Ramos (cell line): Measurements from ENCODE around the gene MYH11.
"Not testable (repeated sequence)": the region's sequence is repeated elsewhere in the genome, so short reads cannot be mapped to it uniquely, and the experiment has no call there.

Experiments
- in situ Hi-C: fragments of 300-500 bp; cut with MboI; formaldehyde crosslinking; loops from one replicate; pipeline ENCODE4 v1.14.3; 2022; ENCODE audit warnings: low sequenced_read_pairs; ENCODE audit not compliant: unreplicated experiment

MYH11 gene

GRCh38 chr16:15847611-15848175 lies 9.1 kb downstream of the MYH11 start:
- in situ Hi-C loops, result no loop called here

GRCh38 chr16:15846510-15846909 lies 10.3 kb downstream of the MYH11 start:
- in situ Hi-C loops, result no loop called here

DNA sequence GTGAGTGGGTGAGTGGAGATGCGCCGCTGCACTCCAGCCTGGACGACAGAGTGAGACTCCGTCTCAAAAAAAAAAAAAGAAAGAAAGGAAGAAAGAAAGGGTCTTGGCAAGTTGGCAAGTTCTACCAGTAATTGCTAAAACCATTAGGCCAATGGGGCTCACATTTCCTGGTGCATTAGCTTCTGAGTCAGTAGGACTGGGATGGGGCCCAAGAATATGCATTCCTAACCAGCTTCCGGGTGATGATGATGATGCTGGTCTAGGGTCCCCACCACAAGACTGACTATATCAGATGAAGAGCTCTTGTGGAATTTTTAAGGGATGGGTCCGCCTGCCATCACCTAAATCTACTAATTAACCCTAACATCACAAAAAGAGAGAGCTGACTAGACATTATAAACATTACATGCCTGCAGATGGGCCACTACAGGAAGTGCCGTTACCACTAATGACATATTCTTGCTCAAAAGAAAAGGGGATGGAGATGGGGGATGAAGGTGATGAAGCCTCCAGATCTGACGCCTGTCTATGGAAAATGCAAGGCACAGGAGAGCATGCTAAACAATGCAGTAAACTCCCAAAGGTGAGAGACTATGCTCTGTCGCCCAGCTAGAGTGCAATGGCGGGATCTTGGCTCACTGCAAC lies 13.1 kb downstream of the MYH11 start:
- in situ Hi-C loops, result no loop called here

DNA sequence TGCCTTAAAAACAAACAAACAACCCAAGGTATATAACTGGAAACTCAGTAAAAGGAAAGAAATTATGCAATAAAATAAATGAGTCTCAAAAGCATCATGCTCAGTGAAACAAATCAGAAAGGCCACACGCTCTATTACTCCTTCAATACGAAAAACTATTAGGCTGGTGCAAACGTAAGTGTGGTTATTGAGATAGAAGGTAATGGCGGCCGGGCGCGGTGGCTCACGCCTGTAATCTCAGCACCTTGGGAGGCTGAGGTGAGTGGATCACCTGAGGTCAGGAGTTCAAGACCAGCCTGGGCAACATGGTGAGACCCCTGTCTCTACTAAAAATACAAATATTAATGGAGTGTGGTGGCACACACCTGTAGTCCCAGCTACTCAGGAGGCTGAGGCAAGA lies 17.6 kb downstream of the MYH11 start:
- in situ Hi-C loops, result not testable (repeated sequence)

DNA sequence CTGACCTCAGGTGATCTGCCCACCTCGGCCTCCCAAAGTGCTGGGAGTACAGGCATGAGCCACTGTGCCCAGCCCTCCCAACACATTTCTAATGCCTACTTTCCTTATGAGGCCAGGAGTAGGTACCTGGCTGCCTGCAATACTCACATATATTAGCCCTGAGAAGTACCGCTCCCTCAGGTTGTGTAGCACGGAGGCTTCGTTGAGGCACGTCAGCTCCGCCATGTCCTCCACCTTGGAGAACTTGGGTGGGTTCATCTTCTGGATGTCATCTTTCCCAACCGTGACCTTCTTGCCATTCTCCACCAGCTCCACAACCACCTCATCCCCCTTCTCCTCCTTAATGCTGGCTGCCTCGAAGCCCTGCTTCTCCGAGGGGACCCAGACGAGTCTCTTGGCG lies 19.1 kb downstream of the MYH11 start:
- in situ Hi-C loops, result no loop called here

DNA sequence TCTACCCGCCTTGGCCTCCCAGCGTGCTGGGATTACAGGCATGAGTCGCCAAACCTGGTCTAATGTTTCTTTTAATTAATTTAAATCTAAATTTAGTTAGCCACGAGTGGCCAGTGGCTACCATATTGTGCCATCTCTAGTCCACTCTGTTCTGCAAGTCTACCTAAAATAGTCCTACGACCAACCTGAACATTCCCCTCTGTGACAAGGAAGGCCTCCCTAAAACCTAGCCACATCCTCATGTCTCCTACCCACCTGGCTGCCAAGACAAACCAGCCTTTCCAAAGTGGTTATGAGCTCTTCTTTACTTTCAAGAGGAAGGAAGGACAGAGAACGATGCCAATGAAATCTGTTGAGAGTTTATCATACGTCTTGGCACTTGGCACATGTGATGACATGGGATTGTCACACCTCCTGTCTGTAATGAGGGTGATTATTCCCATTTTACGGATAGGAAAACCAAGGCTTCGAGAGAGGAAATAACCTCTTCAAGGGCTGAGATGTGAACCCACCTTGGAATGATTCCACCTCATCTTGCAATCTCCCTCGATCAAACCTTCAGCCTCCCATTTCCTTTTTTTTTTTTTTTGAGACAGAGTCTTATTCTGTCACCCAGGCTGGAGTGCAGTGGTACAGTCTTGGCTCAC lies 19.7 kb downstream of the MYH11 start:
- in situ Hi-C loops, result no loop called here

- in situ Hi-C loops, result no loop called here
Measured at GRCh38 chr16:15836074-15836473, 20.8 kb downstream of the MYH11 start.

GRCh38 chr16:15835136-15835878 lies 21.5 kb downstream of the MYH11 start:
- in situ Hi-C loops, result no loop called here

GRCh38 chr16:15834502-15834901 lies 22.3 kb downstream of the MYH11 start:
- in situ Hi-C loops, result no loop called here

DNA sequence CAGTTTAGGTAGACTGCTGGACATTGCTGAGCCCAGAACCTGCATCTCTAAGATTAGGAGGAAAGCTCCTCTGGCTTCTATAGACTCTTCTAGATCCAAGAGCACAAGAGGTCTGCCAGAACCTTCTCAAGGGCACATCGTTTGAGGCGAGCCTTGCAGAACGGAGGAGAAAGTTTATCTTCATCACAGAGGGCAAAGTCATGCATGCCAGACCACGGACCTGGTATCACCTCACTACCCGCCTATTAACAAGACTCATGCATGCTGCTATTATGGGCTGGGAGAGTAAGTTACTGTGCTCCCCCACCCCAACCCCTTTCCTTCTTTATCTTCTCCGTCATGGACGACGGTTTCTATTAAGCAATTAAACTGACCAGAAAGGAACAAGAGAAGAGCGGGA lies 23.3 kb downstream of the MYH11 start:
- in situ Hi-C loops, result no loop called here

DNA sequence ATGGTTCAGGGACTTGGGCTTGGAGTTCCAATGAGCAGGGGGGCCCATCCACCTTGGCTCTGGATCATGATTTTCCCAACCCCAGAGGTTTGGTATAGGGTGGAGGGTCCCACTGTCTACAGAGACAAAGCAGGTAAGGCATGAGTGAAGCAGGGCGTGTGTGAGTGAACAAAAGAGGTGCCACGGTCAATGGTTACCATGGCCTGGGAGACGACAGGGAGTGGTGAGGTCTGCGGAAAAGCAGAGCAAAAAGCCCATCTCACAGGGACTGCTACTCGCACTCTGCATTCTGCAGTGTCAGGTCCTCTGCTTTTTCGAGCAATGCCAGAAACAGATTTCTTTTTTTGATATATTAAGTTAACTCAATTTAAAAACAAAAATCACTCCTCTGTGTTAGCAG lies 24.6 kb downstream of the MYH11 start:
- in situ Hi-C loops, result no loop called here

DNA sequence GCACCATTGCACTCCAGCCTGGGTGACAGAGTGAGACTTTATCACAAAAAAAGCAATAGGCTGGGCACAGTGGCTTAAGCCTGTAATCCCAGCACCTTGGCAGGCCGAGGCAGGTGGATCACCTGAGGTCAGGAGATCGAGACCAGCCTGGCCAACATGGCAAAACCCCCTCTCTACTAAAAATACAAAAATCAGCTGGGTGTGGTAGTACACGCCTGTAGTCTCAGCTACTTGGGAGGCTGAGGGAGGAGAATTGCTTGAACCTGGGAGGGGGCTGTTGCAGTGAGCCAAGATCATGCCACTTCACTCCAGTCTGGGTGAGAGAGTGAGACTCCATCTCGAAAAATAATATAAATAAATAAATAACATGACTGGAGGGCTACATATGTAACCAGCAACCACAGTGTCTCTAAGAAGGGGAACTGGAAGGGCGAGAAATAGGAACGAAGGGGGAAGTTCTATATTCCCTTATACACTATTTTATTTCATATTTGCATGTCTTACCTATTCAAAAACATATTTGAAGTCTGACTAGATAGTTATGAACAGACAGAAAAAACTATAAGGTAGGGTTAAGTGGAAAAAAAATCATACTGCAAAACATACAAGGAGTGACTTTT lies 25.9 kb downstream of the MYH11 start:
- in situ Hi-C loops, result no loop called here

DNA sequence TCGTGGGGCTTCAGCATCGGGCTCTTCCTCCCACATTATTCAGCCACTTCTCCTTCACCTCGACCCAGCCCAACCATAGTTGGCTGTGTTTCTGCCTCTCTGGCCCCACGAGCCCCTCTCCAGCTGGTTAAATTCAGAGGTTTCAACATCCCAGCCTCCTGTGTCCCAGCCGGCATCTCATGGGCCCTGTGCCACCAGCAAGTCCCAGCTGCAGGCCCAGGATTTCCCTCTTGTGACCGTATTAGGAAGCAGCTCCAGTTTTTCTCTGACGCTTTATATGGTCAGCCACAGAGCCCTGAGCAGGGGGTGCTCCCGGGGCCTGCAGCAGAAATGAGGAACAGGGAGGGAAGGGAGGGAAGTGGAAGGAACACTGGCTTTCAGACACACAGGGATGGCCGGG lies 27.4 kb downstream of the MYH11 start:
- in situ Hi-C loops, result no loop called here

- in situ Hi-C loops, result no loop called here
Measured at GRCh38 chr16:15827709-15828343, 29.0 kb downstream of the MYH11 start.

DNA sequence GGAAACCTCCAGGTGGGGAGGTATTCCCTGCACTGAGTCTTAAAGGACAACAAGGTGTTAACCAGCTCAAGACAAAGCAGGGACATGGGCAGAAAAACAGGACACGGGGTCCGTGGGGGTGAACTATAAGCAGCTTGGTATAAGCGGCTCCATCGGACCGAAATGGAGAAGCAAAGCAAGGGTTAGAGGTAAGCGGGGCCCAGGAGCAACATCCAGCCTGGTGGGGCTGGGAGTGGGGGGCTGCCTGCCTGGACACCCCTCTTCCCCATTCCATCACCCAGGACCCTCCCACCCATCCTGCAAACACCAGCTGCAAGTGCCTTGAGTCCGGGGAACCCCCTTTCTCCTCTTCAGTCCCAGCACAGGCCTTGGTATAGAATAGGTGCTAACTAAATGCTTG lies 29.5 kb downstream of the MYH11 start:
- in situ Hi-C loops, result no loop called here

- in situ Hi-C loops, result no loop called here
Measured at GRCh38 chr16:15825750-15826305, 31.0 kb downstream of the MYH11 start.

DNA sequence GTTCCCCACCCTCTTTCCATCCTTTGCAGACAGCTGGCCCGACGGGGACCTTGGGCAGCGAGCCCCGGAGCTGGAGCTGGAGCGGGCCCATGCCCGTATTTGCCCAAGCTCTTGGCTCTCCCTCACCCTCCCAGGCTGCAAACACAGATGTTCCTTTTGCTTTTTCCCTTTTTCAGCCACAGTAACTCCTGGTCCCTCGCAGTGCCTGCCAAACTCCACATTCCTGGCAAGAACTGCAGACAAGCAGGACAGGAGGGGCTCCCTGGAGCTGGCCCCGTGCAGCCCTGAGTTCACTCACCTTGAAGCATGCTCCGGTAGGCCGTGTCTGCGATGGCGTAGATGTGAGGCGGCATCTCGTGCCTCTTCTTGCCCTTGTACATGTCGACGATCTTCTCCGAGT lies 33.9 kb downstream of the MYH11 start:
- in situ Hi-C loops, result no loop called here

DNA sequence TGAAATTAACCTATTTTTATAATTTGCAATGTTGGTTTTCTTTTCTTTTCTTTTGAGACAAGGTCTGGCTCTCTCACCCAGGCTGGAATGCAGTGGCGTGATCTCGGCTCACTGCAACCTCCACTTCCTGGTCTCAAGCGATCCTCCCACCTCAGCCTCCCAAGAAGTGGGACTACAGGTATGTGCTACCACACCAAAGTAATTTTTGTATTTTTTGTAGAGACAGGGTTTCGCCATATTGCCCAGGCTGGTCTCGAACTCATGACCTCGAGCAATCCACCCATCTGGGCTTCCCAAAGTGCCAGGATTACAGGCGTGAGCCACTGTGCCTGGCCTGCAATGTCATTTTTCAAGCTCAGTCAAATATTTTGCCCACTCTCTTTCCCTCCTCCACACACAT lies 36.0 kb downstream of the MYH11 start:
- in situ Hi-C loops, result no loop called here

DNA sequence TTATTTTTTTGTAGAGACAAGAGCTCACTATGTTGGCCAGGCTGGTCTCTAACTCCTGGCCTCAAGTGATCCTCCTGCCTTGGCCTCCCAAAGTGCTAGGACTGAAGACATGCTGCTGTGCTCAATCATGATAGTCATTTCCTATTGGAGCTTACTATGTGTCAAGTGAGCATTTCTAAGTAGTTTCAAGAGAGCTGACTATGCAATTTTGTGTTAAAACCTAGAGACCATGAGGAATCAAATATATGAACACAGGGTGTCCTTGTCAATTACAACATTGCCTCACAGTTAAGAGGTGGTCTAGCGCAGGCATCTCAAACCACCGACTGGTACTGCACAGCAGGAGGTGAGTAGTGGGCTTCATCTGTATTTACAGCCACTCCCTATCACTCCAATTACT lies 37.8 kb downstream of the MYH11 start:
- in situ Hi-C loops, result no loop called here

DNA sequence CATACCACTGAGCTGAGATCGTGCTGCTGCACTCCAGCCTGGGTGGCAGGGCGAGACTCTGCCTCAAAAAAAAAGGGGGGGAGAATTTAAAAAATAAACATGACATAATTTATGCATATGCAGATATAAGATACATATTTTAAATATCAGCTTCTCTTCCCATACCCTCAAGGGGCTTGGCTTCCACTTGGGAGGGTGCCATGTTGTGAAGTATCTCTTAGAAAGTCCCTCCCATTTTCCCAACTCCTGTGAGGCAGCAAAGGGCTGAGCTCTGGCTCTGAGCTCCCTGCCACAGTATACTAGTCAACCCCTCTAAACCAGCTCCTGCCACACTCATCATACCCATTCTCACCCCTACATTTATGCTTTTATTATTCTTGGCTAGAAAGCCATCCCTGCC lies 39.4 kb downstream of the MYH11 start:
- in situ Hi-C loops, result no loop called here
